NCI-H1417 (cell line): ENCODE measurements around the gene RUNX1.
A peak's percentile ranks its signal among the peaks of the same experiment; 100 is the strongest.

Source experiments
- DNase-seq, 3 experiments: peaks; one replicate each; lab custom pipeline; 2025; lab: John Stamatoyannopoulos, UW

Gene RUNX1

GRCh38 chr21:34946385-34946840 lies 102.7 kb downstream of the RUNX1 start:
- no peak for DNase-seq

GRCh38 chr21:34945288-34945687 lies 103.8 kb downstream of the RUNX1 start:
- no peak for DNase-seq

DNA sequence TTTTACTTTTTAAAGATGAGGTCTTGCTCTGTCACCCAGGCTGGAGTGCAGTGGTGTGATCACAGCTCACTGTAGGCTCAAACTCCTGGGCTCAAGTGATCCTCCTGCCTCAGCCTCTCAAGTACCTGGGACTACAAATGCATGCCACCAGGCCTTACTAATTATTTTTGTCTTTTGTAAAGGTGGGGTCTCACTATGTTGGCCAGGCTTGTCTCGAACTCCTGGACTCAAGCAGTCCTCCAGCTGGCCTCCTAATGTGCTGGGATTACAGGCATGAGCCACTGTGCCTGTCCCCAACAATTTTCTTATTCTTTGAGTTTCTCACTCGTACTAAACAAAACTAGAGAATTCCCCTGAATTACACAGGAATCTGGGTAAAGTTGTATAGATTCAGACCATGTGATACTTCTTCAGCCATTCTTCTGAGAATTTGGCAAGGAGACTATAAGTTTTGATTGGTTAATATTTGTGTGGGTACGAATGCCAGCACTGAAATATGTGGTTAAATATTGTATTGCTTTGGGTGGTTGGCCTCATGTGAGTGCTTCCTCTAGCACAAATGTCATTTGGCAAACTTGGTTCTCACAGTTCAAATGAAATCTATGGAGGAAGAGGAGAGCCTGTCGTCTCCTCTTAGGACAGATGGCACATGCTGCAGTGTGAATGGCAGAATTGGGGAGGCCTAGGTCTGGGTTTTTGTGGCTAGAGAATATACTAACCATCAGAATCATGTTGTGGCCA lies 104.9 kb downstream of the RUNX1 start:
- no peak for DNase-seq

- peak in 1 of 3 experiments; percentile 47 for DNase-seq
Measured at GRCh38 chr21:34942911-34943310, 106.2 kb downstream of the RUNX1 start.

GRCh38 chr21:34941162-34941561 lies 107.9 kb downstream of the RUNX1 start:
- no peak for DNase-seq

- DNase-seq, result no peak
Measured at GRCh38 chr21:34939673-34940331, 109.3 kb downstream of the RUNX1 start.

- no peak for DNase-seq
Measured at GRCh38 chr21:34938089-34938764, 110.9 kb downstream of the RUNX1 start.

GRCh38 chr21:34936883-34937563 lies 112.1 kb downstream of the RUNX1 start:
- peak in 1 of 3 experiments; percentile 31 for DNase-seq

DNA sequence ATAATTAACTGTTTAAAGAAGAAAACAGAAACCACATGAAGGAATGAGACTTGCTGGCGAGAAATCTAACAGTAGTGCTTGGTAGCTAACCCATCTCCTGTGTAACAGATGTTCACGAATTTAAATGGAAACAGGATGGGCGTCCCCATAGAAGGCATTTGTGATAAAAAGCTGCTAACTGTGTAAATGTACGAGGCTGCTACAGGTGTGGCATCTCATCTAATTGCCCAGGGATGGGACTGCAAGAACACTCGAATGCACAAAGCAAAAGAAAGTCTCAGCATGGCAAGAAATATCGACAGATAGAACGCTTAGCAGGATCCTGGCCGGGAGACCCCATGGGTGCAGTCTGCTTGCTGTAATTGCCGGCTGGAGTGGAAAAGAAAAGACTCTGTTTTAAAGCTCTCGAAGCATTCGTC lies 112.7 kb downstream of the RUNX1 start:
- DNase-seq, result no peak

DNA sequence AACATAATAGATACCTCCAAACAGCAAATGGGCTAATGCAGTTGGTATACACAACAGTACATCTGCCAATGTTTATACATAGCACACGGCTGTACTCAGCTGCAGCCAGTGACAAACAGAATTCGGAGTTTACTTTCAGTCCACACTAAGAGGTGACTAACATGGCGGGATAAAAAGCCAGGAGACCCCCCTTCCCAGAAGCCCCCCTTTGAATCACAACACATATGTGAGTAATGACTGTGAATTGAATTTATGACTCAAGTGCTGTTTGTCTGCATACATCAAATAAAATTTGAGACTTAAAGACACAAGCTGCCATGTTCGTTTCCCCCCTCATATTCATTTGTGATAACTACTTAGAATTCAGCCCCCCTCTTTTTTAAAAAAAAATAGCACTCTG lies 113.2 kb downstream of the RUNX1 start:
- no peak for DNase-seq

DNA sequence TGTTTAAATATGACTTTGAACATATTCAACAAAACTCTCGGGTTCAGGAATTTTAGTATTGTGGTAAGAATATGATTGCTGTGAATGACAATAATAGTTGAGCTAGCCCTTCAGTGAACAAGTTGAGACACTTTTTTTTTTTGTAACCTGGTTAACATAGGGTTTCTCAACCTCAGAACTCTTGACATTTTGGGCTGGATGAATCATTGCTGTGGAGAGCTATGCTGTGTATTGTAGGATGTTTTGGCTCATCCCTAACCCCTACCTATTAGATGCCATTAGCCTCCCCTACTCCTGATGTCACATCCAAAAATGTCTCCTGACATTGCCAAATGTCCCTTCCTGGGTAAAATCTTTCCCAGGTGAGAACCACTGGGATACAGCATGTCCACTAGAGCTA lies 113.7 kb downstream of the RUNX1 start:
- DNase-seq, result no peak

DNA sequence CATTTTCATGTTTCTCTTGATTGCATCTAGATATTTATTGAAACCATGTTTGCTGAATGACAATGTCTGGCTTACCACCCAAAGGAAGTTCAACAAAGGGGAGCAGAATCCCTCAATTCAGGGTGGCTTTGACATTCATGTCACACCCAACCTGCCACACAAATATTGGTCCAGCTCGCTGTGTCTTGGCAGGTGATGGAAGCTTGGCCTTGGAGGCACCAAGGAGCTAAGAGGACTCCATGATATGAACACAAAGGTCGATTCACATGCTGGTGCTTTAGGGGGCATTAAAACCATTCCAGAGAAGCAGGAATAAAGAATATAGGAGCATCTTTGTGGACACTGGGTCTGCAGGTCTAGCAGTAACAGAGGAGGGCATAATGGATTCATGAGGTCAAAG lies 114.8 kb downstream of the RUNX1 start:
- no peak for DNase-seq

DNA sequence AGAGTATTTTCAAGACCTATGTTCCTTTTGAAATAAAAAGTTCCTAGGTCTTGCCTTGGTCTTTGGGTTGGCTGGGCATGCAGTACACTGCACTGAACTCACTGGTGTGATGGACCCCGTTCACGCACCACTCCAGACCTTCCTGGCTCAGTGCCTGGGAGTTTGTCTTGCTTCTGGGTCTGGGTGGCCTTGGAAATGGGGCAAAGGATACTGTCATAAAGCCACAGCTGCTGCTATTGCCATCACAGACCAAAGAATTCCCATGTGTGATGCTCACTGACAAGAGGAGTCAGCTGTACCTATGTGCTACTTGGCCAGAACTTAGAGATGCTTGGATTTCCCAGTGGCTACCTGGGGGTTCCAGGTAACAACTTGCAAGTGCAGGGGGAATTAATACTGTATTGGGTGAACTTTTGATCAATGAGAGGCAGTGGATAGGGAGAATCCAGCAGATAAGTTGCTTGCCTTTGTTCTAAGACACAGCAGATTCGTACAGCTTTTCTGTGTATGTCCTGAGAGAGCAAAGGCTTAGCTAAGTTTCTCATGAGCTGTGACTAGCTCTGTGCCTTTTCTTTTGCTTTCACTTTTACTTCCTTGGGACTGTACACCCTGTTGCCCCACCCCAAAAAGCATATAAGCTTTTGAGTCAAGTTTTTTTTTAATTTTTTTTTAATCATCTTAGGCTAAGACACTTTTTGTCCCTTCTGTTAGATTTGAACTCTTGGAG lies 115.3 kb downstream of the RUNX1 start:
- DNase-seq, result no peak

DNA sequence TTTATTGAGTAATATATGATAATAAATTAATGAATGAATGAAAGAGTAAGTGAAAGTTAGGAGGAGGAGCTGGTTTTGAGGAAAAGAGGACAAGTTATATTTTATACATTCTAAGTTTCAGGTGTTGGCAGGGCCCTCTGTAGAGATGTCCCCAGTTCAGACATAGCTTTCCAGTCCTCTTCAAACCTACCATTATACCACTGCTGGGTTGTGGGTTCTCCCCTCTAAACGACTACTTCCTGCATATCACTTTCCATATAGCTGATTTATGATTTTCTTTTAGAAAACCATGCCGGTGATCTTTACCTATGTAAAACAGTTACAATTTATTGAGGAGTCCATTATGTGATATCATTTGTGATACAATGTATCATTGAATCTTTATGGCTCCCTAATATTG lies 116.9 kb downstream of the RUNX1 start:
- DNase-seq, result no peak

GRCh38 chr21:34930971-34931370 lies 118.1 kb downstream of the RUNX1 start:
- no peak for DNase-seq

GRCh38 chr21:34928637-34929036 lies 120.5 kb downstream of the RUNX1 start:
- DNase-seq, result no peak

DNA sequence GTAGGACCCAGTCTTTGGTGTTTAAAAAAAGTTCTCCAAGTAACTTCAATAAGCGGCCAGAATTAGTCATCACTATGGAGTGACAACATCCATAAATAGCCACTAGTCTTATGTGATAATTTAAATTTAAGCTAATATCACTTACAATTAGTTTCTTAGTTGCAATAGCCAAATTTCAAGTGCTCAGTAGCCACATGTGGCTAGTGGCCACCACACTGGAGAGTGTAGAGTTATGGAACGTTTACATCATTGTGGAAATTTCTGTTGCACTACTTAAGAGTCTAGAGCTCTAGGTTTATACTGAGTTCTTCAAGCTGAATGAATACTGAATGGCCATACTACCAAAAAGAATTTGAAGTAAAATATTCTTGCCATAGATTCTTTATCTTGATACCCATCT lies 121.1 kb downstream of the RUNX1 start:
- DNase-seq, result no peak

DNA sequence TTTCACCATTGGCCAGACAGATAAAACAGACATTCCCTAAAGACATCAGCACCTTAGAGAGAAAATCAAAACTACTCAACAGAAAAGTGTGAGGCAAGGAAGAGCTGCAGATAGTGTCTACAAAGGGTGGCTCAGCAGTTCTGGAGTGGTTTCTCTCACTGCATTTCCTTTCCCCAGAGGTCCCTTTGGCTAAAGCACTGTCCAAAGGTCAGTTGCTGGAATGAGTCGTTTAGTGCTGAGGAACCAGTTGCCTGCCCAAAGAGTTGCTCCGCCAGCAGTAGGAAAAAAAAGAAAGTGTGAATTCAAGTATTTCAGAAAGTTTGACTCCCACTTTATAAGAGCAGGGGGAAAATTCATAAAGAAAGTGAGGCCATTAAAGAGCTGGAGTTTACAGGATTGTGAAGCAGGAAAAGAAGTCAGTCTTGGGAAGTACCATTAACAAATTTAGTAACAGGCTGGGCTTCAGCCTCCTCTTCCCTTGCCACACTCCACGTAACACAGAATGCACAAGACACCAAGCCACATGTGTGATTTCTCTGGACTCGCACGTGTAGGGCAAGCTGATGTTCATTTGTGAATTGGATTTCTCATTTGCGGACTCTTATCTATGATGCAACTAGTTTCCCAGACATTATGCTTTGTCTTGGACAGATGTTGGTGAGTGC lies 122.2 kb downstream of the RUNX1 start:
- no peak for DNase-seq

DNA sequence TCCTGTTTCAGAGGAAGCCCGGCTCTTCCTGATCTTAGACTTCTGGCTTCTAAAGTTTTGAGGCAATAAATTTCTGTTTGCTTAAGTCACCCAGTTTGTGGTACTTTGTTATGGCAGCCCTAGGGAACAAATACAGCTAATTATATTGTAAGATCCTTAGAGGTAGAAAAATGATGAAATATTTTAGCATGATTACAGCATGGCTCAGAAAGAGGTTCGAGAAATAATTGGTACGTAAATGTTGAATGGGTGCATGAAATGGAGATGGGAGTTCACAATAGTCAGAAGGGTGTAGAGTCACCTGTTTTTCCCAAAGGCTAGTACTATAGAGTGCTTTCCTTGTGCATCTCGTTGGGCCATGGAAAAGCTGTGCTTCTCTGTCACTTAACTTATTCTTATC lies 123.5 kb downstream of the RUNX1 start:
- no peak for DNase-seq

DNA sequence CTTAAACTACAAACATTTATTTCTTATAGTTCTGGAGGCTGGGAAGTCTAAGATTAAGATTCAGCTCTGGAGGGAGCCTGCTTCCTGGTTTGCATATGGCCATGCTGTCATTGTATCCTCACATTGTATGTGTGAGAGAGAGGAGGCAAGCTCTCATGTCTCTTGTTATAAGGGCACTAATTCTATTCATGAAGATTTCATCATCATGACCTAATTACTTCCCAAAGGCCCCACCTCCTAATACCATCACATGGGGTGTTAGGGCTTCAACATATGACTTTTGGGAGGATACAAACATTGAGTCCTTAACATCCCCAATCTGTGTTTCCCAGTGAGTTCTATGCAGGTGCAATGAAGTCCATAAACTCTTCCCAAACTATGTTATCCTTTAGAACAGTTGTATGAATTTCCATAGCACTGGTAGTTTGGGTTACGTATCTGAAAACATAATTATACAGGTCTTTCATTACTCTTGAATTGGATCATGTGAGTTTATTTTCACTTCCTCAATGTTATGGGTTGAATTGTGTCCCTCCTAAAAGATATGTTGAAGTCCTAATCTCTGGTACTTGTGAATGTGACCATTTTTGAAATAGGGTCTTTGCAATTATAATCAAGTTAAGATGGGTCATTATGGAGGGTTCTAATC lies 124.2 kb downstream of the RUNX1 start:
- DNase-seq, result no peak

GRCh38 chr21:34924194-34924593 lies 124.9 kb downstream of the RUNX1 start:
- no peak for DNase-seq
